Left lobe of liver (tissue), 2 donors: ENCODE measurements around the gene ASPRV1. TPM values are rescaled to one million over a fixed set of nuclear protein-coding genes. Genes with fewer than 3 reads are reported as not detected.

Source experiments
- ATAC-seq: fragments of 200-7000 bp; cut with Tn5 transposase; one replicate; pipeline ENCODE4 v1.9.1; 2020; ENCODE audit warnings: mild to moderate bottlenecking, moderate library complexity
- DNase-seq: peaks from one replicate; pipeline ENCODE4 v3.0.0-alpha.2; 2020; ENCODE audit warnings: low spot score
- total RNA-seq: library from RNA; stranded (reverse); gene quantifications from one replicate; pipeline ENCODE4 v1.2.1, GENCODE V29; 2021
- donor health status: DM: no; HTN: no; CAD: no; lungs with moderate emphysema.
- donor health status: DM: no; HTN: yes; CAD: no.

The ASPRV1 gene
- total RNA-seq, 1 donor from 2014 or later, result 0.78 TPM

DNA sequence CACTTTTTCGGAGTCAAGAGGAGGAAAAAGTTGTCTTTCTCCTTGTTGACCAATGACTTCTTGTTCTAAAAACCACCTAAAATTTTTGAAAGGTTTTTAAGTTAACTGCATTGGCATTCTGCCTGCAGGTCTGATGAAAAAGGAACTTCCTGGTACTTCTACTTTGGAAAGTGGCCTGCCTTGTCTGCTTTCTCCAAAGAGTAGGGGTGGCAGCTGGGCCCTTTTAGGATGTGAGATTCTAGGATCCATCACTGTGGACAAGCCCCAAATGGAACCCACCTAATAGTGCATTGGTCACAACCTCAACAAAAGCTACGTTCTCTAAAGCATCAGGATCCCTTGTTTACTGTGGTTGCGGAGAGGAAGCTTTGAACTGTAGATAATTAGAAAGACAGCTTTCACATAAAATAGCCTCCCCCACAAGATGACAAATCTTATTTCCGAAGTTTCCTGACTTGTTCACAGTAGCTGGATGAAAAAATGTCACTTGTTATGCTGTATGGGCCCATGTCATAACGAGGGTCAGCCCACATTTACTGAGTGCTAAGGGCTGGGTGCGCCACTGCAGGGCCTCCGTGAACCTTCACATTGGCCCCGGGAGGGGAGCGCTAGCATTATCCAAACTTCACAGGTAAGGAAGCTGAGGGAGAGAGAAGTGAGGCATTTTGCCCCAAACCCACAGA is 17.4 kb downstream of the ASPRV1 start:
- ATAC-seq (no peak), DNase-seq (no peak)

DNA sequence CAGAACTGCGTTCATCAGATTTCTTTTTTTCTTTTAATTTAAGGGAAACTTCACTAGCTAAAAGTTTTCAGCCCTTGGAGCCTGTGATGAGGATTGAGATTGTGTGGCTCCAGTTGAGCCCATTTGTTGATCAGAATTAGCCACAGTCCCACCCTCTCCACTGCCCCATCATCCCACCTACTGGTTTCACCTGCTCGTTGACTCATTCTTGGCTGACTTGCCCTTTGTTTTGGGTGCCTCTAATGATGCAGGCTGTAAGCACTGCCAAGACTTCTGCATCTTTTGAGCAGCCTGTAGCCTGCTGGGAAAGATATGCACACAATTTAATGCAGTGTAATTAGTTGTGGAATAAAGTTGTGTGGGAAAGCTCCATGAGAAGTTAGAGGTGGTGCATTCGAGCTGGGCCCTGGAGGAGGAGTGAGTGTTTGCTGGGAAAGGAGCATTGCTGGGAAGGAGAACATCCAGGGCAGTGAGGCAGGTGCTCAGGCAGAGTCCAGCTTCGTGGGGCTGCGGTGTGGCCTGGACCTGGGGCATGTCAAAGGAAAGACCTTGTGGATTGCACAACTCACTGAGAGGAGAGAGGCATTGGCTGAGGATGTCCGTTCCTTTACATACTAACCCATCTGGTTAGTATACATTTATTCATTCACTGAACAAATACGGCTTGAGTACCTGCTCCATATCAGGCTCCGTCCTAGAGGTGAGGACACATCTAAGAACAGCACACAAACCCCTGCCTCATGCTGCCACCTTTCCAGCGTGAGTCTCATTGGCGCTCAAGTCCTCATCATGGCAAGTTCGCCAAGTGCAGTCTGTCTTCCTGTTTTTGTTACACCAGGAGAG is 18.2 kb downstream of the ASPRV1 start:
- ATAC-seq, result no peak

DNA sequence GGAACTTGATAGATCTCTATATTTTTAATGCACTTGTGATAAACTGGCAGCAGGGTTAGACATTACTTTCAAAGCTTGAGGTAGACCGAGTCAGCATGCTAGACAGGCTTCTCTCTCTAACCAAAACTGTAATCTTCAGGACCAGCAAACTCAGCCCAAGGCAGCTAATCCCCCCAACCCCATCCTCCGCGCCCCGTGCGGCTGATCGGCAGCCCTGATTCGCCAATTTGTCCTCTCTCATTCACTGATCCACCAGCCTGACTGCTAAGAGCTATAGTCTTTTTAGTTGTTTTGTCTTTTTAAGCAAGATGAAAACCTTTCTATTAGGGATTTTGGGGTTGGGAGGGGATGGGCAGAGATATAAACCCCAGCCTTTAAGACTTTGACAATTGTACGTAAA is 20.7 kb downstream of the ASPRV1 start:
- DNase-seq (no peak), ATAC-seq (no peak)

More for the DNA sequence above, 18.2 kb downstream of the ASPRV1 start:
- DNase-seq, result no peak

DNA sequence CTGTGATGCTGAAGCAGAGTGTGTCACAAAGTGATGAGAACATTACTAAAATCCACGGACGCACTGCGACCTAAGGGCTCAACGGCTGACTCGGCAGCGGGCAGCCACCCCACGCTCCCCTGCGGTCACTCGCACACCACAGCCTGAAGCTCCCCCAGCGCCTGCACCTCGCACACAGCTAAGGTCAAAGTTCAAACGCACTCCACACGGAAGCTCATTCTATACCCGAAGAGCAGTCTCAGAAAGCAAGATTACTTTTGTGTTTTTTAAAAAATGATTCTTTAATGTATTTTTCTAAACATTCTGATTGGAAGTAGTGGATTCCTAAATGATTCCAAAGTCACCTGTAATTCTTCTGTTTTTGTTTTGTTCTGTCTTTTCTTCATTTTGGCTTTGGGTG is 21.7 kb downstream of the ASPRV1 start:
- no peak for ATAC-seq

DNA sequence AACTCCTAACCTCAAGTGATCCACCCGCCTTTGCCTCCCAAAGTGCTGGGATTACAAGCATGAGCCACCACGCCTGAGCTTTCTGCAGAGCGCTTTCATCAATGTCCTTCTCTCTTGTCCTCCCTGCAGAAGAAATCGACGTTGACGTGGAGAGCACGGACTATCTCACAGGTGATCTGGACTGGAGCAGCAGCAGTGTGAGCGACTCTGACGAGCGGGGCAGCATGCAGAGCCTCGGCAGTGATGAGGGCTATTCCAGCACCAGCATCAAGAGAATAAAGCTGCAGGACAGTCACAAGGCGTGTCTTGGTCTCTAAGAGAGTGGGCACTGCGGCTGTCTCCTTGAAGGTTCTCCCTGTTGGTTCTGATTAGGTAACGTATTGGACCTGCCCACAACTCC is 23.5 kb downstream of the ASPRV1 start:
- DNase-seq (no peak), ATAC-seq (no peak)

More for the DNA sequence above, 21.7 kb downstream of the ASPRV1 start:
- DNase-seq, result no peak

DNA sequence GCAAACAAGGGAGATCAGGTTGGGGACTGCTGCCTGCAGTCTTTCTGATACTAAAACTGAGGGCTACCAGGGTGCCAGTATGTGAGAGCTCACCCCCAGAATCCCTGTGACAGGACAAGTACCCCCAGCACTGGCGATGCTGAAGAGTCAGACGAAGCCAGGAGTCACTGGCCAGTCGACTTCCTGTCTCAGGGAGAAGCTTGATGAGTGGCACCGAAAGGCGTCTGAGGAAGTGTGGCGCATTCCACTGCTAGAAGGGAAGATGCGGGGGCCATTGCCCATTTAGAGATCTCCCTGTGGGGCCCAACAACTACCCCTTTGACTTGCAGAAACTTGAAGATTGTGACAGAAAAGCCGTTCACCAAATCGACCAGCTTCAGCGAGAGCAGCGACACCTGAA is 24.5 kb downstream of the ASPRV1 start:
- no peak for ATAC-seq
- DNase-seq, result no peak

DNA sequence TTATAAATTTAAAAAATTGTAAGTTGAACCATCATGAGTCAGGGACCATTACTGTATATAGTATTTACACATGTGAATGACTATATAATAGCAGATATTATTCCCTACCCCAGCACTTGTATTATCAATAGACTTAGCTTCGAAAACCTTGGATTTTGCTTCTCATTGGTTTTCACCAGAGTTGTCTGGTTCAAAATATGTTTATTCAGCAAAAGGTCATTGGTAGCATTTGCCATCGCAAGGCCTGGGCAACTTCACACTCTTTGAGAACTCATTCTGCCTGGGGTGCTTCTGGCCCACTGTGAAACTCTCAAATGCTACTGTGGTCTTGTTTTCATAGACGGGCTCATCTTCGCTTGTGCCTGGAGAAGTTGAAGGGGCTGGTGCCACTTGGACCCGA is 26.4 kb downstream of the ASPRV1 start:
- ATAC-seq, result no peak
- no peak for DNase-seq

DNA sequence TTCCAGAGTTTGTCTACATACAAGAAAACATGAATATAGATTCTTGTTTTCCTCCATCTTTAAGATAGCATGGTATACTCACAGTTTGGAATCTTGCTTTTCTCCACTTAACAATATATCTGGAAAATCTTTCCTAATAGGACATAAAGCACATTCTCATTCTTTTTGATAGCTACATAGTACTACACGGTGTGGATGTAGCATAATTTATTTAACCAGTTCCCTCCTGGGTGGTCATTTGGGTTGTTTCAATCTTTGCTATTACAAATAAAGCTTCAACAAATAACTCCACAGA is 26.9 kb downstream of the ASPRV1 start:
- ATAC-seq, result no peak
- DNase-seq, result no peak

DNA sequence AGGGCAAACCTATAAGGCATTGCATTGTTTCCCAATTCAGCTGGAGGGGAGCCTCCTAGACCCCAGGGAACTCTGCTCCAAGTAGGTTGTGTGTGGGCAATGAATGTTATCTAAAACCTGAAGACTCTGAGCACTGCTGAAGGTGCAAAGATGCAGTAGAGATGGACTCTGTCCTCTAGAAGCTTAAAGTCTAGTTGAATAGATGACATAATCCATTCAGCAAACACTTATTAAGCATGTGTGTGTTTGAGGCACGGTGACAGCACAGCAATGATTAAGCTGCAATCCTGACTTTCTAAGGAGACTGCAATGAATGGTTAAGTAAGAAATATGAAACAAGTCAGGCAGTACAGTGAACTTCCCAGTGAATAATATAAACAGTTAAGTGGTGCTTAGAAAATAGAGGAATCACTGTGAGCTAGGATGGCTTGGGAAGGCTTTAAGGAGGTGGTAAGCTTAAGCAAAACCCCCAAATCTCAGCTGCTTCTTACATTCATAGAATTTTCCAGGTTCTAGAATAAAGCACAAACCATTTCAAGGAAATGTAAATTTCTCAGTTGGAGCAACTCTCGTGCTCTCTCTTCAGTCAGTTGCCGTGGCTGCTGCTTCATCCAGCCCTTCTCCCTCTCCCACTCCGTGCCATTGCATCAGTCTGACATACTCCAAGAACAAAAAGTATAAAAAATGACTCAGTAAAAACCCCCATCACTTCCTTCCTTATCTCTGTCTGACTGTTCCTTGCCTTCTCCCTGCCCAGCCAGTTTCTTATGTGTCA is 27.4 kb downstream of the ASPRV1 start:
- ATAC-seq (peak; percentile 71), DNase-seq (no peak)

DNA sequence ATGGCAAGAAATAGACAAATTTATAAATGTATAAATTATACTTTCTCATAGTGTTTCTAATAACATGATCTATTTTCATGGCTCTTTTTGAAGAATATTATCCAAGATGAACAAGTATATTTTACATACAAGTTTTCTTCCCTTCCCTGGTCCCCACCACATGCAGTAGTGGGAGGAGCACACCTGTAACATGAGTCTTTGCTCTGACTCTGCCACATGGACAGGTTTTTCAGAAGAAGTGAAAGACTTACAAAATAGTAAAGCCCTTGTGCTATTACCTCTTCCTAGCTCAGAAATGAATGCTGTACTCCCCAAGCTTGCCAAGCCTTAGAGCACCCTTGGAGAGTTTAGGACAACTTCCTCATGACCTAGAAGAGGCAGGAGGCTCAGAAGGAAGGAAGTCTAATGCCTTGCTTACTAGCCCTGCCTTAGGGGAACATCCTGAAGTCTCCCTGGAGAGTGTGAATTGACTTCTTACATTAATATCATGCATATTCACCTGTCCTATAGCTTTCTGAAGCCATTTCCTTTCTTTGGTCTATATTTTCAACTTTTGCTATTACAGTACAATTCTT is 28.1 kb downstream of the ASPRV1 start:
- DNase-seq (no peak), ATAC-seq (peak; percentile 41)

DNA sequence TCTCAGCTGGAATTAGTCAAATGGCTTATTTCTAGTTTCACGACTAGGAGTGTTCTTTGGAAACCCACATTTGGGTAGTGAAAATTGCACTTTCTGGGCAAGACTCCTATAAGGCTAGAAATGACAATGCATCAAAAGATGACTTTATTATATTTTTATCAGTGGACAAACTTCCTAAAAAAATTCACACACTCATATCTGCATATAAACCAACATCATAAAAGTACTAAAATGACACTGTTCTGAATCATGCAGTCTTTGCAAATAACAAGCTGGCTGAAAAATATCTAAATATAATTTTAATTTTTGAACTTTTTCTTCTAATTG is 28.9 kb downstream of the ASPRV1 start:
- DNase-seq, result no peak
- no peak for ATAC-seq

DNA sequence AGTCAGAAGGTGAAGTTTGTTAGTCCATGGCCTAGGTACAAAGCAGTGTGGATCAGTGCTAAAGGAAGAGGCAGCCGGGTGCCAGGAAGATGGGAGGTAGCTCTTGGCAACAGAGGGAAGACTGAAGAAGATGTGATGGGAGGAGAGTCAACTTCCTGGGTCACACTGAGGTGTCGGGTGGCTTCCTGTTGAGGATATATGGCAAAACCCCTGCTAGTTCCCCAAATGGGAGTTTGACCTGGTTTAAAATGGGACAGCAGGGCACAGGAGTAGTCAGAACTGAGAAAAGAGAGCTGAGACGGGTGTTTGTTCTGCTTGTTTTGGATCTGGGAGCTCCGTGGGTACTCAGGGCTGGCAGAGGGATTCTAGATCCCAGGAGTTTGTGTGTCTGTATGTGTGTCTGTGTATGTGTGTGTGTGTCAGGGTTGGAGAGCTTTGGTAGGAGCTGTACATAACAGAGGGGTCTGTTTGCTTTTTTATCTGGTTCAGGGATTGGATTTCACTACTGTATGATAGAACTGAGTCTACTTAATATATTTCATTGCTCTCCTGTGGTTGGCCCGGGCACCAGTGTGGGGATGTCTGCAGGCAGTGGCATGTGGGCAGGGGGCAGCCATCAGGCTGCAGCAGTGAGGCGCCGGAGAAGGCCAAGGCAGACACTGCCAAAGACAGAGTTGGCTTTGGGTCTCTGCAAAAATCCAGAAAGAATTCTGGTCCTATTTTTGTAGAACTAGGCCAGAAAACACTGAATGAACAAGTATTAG is 29.4 kb downstream of the ASPRV1 start:
- ATAC-seq, result no peak
- no peak for DNase-seq

DNA sequence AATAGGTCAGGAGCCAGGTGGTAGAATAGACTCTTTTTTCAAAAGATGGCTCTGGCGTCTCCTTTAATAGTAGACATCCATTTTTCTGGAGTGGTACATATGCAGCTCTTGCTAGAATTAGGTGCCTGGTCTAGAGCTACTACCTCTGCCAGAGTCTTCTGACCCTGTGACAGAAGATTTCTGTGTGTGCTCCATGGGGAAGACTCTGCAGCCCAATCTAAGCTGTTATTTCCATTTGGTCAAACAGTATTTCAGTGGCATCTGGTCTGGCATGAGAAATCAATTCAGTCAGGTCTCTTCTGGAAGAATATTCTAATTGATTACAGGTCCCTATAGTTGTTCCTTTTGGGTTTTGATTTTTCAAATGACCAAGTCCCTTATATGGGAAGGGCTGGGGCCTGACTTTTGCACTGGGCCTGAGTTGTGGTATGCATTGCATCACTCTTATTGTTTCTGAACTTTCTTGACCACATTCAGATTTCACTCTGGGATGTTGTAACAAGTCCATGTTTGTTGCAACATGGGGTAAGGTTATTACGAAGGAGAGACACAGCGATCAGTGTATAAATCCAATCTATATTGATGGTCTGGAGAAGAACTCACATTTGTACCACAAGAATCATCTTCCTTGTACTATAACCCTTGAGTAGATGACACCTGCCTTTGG is 34.4 kb downstream of the ASPRV1 start:
- no peak for DNase-seq
- ATAC-seq, result peak; percentile 91

DNA sequence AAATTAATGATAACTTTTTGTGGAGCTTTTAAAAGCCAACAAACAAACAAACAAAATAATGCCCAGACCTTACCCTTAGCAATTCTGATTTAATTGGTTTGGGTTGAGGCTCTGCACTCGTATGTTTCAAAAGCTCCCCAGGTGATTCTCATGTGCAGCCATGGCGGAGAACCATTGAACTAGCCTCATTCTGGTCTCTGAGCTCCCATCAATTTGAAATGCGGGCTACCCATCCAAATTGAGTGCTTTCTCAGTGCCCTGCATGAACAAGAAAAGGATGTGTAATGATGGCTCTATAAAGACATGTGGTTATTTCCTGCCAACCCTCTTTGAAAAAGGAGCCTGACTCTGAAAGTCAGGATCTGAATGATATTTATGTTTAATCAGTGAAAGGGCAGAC is 38.3 kb downstream of the ASPRV1 start:
- ATAC-seq, result no peak
- DNase-seq, result no peak

DNA sequence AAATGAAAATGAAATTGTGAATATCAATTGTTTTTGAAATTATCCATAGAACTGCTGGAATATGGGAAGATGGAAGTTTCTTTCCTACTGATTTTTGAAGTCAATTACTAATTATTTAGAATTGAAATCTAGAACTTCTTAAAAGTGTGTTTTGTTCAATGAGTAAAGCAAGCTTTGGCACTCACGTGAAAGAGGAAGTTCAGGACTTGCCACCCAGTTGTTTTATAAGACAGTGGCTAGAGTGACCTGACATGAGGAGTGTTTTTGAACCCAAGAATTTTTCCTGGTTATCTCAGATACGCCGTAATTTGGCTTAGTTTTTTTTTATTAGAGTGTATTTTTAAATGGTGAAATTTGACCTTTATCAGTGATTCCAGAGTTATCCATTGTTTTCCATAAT is 43.0 kb downstream of the ASPRV1 start:
- ATAC-seq (no peak), DNase-seq (no peak)

DNA sequence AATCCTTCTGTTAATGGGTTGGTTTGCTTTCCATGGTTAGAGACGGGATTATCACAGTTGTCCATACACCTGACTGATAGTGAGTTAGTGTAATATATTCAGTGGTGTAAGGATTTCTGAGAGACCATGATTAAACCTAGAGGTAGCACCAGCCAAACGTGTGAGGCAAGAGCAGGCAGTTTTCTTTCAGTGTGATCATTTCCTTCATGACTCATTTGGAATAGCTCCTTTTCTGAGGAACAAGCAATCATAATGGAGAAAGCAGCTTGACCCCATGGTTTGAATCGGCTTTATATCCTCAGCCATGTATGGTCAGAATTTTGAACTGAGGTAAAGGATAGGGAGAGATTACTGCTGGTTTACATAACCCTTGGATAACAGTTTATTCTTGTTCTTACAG is 43.6 kb downstream of the ASPRV1 start:
- no peak for ATAC-seq
- no peak for DNase-seq

DNA sequence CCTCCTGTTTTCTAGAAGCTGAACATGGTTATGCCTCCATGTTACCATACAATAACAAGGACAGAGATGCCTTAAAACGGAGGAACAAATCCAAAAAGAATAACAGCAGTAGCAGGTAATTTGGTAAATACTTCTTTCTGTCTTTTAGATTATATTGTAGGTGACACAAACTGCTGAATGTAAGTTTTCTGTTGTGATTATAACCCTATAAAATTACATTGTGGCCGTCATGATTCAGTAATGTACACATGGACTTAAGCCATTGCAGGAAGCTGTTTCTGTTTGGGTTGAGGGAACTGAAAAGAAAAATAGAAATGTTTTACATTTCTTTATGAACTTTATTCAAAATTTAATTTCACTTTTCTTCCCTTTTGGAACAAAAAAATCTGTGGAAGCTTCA is 45.3 kb downstream of the ASPRV1 start:
- DNase-seq (no peak), ATAC-seq (no peak)

DNA sequence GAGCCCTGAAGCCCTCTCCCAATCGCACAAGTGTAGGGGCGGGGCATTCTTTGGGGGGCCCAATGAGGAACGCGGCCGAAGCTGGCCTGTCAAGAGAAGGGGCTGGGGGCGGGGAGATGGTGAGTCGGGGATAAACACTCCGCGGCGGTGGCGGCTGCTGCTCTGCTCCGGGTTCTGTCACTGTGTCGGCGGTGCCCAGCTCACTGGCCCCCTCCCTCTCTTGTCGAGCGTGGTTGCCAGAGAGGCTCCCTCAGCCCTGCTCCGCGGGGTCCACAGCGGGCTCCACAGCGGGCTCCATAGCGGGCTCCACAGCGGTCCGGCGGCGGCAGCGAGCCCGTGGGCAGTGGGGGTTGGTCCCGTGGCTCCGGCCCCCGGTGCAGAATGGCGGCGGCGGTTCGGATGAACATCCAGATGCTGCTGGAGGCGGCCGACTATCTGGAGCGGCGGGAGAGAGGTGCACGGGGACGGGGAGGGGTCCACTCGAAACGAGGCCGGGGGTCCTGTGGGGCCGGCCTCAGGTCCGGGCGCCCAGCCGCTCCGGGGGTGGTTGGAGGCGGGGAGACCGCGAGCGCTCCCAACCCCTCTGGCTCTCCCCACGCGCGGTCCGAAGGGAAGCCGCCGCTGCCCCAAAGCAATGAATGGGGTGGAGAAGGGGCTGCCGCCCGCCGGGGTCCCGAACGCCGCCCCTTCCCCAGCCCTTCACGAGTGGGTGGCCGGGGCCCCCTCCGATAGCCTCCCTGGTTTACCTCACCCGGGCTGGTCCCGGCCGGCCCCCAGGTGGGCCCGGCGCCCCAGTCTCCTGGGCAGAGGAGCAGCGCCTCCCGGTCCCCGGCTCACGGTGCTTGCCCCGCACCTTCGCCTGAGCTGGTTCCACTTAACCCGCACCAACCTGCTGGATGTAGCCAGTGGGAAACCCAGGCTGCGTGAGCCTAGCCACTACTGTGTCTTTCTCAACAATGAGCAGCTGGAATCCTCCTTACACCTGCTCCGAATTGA is 46.2 kb downstream of the ASPRV1 start, which contains the start of gene MXD1:
MXD1 (plus strand) TSS at position 160 of the 996 bp plus-strand sequence; CDS start at position 382, 222 bp downstream.
- ATAC-seq, result peak; percentile 86
- peak; percentile 59 for DNase-seq
